DMS53 treated with DMSO at 0.1 percent for 48 hours (cell line): Measurements from ENCODE around the gene LEFTY2.
"Not testable (repeated sequence)": the region's sequence is repeated elsewhere in the genome, so short reads cannot be mapped to it uniquely, and the experiment has no call there.

Source experiments
- DNase-seq: peaks from one replicate; lab custom pipeline; 2025; ENCODE audit not compliant: unreplicated experiment; lab: John Stamatoyannopoulos, UW

Gene LEFTY2

DNA sequence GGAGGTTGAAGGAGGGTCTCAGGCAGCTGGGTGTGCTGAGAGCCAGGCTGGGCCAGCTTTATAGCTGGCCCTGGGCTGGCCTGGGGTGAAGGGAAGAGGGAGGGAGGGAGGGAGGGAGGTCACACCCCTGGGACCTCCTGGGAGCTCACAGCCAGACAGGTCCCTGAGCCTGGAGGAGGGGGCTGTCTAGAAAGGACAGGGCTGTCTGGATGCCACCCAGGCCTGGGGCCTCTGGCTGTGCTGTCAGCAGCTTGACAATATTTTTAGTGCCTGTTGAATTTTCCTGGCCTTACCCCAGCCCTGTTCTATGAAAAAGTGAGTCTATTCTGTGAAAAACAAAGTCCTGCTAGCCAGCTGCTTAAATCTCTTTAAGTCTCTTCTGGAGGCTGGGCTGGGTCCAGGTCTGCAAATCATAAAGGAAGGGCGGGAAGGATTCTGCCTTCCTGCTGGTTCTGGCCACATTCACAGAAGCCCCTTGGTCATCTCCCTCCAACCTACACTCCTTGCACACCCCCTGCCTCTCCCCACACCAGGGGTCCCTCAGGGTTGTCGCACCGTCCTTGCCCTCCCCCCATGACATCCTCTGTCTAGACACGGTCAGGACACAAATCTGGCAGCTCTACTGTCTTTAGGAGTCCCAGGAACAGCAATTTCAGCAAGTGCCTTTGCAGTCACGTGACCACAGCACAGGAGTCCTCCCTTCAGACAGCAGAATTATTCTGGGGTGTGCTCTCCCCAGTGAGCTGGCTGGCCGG, at the start of gene LEFTY2:
Gene LEFTY2 (minus strand): TSS at position 34 of the 755 bp plus-strand sequence. CDS start 80 bp downstream, outside the sequence.
- DNase-seq: no peak

DNA sequence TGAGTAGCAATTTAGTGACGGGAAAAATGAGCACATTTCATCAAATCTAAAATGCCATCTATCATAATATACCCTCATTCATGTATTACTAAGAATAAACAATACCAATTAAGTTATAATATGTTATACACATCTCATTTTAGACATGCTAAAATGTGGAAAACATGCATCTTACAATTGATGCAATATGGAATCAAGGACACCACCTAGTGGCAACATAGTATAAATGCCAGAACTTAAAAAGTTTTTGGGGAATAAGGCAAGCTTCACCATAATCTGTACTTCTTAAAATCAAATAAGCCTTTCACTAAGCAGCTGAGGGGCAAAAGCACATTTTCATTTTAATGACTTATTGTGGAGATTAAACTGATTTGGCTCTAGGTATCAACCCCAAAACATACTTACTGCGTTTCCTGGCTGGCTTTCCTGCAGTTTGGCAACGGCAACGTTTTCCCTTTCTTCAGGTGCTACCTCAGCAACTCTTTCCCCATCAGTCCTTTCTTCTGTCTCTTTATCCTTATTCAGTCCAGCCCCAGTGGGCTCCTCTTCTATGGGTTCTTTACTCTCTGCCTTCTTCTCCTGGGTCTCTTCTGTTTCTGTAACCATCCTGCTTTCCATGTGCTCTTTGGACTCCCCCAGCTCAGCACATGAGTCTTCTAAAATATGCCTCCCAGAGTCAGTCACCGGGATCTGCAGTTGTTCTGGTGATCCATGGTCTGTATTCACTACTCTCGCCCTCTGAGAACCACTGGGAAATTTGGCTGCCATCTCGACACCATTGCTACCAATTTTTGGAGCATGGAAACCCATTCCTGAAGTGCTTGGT, 46.7 kb upstream of the LEFTY2 start:
- peak; percentile 21 for DNase-seq

DNA sequence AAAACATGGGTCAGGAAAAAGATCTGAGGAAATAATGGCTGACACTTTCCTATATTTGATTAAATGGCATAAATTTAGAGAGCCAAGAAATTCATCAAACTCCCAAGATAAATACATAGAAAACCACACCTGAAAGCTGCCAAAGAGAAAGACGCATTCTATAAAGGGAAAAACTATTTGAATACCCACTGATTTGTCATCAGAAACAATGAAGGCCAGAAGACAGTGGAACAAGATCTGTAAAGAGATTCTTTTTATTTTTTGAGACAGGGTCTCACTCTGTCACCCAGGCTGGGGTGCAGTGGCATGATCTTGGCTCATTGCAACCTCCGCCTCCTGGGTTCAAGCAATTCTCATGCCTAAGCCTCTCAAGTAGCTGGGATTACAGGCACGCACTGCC, 40.7 kb upstream of the LEFTY2 start:
- no peak for DNase-seq

- DNase-seq: no peak
These were observed 39.2 kb upstream of the LEFTY2 start for GRCh38 chr1:225980005-225980836.

DNA sequence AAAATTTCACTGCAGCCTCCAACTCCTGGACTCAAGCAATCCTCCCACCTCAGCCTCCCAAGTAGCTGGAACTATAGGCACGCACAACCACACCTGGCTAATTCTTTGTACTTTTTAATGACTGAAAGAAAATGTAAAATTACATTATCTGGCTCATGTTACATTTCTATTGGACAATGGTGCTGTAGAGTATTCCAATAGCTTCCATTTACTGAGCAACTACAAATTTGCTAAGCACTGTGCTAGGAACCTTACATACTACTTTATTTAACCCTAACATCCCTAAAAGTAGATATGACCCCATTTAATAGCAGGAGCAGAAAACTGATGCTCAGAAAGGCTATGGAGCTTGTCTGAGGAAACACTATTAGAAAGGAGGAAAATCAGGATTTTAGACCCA, 38.4 kb upstream of the LEFTY2 start:
- no peak for DNase-seq

- no peak for DNase-seq
These were observed 37.1 kb upstream of the LEFTY2 start for GRCh38 chr1:225977937-225978748.

- DNase-seq: not testable (repeated sequence)
These were observed 34.1 kb upstream of the LEFTY2 start for GRCh38 chr1:225975146-225975545.

DNA sequence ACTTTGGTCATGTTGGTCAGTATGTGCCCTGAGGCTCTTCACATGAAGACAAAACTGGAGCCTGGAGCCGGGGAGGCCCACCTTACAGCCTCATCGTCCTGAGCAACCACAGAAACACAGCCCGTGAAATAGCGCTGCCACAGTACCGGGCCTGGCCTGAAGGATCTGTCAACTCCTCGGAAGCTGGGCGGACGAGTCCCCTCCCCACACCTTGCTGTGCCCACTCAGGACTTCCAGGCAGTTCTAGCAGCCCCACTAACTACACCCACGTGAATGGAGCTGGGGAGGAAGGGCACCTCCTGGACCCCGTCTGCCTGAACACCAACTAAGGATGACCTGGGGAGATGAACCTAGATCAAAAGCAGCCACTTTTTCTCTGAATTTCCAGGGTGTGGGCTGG, 33.4 kb upstream of the LEFTY2 start:
- DNase-seq: no peak

GRCh38 chr1:225973158-225973557, 32.1 kb upstream of the LEFTY2 start:
- DNase-seq: peak; percentile 93

DNA sequence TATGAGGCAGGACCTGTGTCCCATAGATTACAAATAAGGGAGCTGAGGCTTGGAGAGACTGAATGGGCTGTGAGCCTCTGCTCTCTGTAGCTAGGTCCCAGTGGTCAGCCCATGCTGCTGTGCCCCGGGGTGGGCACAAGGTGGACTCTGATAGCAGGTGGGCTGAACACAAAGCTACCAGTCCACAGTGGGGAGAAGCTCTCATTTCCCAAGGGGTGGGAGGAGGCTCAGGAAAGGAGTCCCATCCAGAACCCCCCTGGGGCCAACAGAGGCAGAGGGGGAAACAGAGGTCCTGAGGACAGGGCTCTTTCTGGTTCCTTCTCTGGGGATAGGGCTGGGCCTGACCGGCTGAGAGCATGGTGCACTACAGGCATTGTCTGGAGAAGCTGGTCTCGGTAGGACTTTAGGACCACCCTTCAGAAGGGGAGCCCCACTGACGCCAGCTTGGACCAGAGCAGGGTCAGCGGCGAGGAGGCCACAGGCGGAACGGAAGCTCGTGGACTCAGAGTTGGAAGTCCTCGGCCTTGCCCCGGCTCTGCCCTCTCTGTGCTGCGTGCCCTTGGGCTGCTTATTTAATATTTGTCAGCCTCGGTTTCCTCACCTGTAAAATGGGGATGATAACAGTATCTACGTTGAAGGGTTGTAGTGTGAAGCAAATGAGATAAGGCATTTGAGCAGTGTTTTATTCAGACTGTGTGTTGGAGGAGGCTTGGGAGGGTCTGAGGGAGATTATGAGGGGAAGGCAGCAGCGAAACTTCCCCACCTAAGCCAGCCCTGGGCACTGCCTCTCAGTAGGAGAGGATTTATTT, 31.5 kb upstream of the LEFTY2 start:
- no peak for DNase-seq

DNA sequence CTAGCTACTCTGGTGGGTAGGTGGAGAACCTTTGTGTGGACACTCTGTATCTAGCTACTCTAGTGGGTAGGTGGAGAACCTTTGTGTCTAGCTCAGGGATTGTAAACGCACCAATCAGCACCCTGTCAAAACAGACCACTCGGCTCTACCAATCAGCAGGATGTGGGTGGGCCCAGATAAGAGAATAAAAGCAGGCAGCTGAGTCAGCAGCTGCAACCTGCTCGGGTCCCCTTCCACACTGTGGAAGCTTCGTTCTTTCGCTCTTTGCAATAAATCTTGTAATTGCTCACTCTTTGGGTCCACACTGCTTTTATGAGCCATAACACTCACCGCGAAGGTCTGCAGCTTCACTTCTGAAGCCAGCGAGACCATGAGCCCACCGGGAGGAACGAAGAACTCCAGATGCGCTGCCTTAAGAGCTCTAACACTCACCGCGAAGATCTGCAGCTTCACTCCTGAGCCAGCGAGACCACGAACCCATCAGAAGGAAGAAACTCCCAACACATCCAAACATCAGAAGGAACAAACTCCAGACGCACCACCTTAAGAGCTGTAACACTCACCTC, 29.7 kb upstream of the LEFTY2 start:
- not testable (repeated sequence) for DNase-seq

- not testable (repeated sequence) for DNase-seq
These were observed 28.7 kb upstream of the LEFTY2 start for GRCh38 chr1:225969751-225970150.

- no peak for DNase-seq
These were observed 24.2 kb upstream of the LEFTY2 start for GRCh38 chr1:225965231-225965630.

DNA sequence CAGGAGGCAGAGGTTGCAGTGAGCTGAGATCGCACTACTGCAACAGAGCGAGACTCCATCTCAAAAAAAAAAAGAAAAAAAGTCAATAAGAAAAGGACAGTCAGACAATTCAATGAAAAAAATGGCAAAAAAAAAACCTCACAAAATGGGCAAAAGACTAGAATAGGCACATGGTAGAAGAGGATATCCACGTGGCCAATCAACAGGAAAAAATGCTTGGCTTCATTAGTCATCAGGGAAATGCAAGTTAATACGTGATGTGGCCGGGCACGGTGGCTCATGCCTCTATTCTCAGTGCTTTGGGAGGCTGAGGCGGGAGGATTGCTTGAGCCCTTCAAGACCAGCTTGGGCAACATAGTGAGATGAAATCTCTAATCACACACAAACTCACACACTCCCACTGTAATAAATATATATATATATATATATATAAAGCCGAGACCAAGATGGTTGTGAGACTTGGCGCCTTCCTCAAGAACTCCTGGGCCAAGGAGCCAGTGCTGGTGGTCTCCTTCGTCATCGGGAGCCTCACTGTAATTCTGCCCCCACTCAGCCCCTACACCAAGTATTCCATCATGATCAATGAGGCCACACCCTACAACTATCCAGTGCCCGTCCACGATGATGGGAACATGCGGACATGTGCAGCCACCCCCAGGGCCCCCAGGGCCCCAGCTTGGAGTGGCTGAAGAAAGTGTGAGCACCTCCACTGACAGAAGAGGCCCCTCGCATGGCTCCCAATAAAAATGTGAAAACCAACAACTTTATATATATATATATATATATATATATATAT, 22.9 kb upstream of the LEFTY2 start:
- no peak for DNase-seq

GRCh38 chr1:225962440-225962975, 21.5 kb upstream of the LEFTY2 start:
- DNase-seq: no peak

GRCh38 chr1:225961659-225962439, 20.8 kb upstream of the LEFTY2 start:
- DNase-seq: no peak

- DNase-seq: no peak
These were observed 17.0 kb upstream of the LEFTY2 start for GRCh38 chr1:225958041-225958440.
